A172 (cell line): ENCODE results near the gene SLC26A5. TPM values are rescaled to one million over a fixed set of nuclear protein-coding genes. Genes with fewer than 3 reads are reported as not detected.
A peak's percentile ranks its signal among the peaks of the same experiment; 100 is the strongest.

Experiments used
- DNase-seq: peaks from one replicate; pipeline ENCODE4 v3.0.0-alpha.2; 2015; ENCODE audit warnings: low spot score
- total RNA-seq: library from RNA; depleted of rRNA; stranded (reverse); fragments of >200 nt; shearing (Covaris generic); gene quantifications from 2 replicates; pipeline ENCODE4 v1.2.3, GENCODE V29; 2014; rRNA removed

The SLC26A5 gene
- total RNA-seq, 1 experiment from 2014 or later, result not detected

GRCh38 chr7:103346396-103346795 lies 99.6 kb downstream of the SLC26A5 start:
- DNase-seq, result no peak

GRCh38 chr7:103344453-103345149 lies 101.4 kb downstream of the SLC26A5 start, which contains the start of gene DNAJC2:
Gene DNAJC2 (minus strand): TSS chr7:103344767. CDS start chr7:103344622, 145 bp downstream.
- peak; percentile 92 for DNase-seq

GRCh38 chr7:103343758-103344452 lies 102.1 kb downstream of the SLC26A5 start:
- peak; percentile 47 for DNase-seq

GRCh38 chr7:103343332-103343731 lies 102.7 kb downstream of the SLC26A5 start:
- no peak for DNase-seq

GRCh38 chr7:103341466-103341865 lies 104.5 kb downstream of the SLC26A5 start:
- DNase-seq, result no peak

- no peak for DNase-seq
These were observed 107.1 kb downstream of the SLC26A5 start for GRCh38 chr7:103338864-103339263.

- DNase-seq, result no peak
These were observed 109.2 kb downstream of the SLC26A5 start for GRCh38 chr7:103336761-103337160.

- no peak for DNase-seq
These were observed 120.3 kb downstream of the SLC26A5 start for GRCh38 chr7:103325744-103326143.

Other genes starting within 250 kb of the SLC26A5 start
- 104 and 105 TPM in 2 replicates for gene PMPCB, start 148.8 kb downstream of the SLC26A5 start, total RNA-seq
- gene DNAJC2, start 101.4 kb downstream of the SLC26A5 start, total RNA-seq, result 50.2 and 56.2 TPM in 2 replicates
- gene PSMC2, start 98.6 kb downstream of the SLC26A5 start, total RNA-seq, result 518 and 689 TPM in 2 replicates